ENCODE results near the gene NR3C1.
A peak's percentile ranks its signal among the peaks of the same experiment; 100 is the strongest.
"Not testable (repeated sequence)": the region's sequence is repeated elsewhere in the genome, so short reads cannot be mapped to it uniquely, and the experiment has no call there.

The NR3C1 gene

GRCh38 chr5:143359869-143360268 is 43.6 kb downstream of the NR3C1 start:
- no peak for DNase-seq

GRCh38 chr5:143356855-143357583 is 46.5 kb downstream of the NR3C1 start:
- DNase-seq = no peak

GRCh38 chr5:143355710-143356109 is 47.8 kb downstream of the NR3C1 start:
- DNase-seq = peak; percentile 80

GRCh38 chr5:143354025-143354424 is 49.5 kb downstream of the NR3C1 start:
- DNase-seq = peak; percentile 22

GRCh38 chr5:143352691-143353090 is 50.8 kb downstream of the NR3C1 start:
- peak; percentile 46 for DNase-seq

- no peak for DNase-seq
Observed at GRCh38 chr5:143350751-143351602, 52.5 kb downstream of the NR3C1 start.

GRCh38 chr5:143350341-143350740 is 53.1 kb downstream of the NR3C1 start:
- no peak for DNase-seq

- DNase-seq = no peak
Observed at GRCh38 chr5:143349177-143349576, 54.3 kb downstream of the NR3C1 start.

- DNase-seq = no peak
Observed at GRCh38 chr5:143347698-143348344, 55.7 kb downstream of the NR3C1 start.

- DNase-seq = no peak
Observed at GRCh38 chr5:143347046-143347445, 56.4 kb downstream of the NR3C1 start.

GRCh38 chr5:143345671-143346440 is 57.6 kb downstream of the NR3C1 start:
- no peak for DNase-seq

- DNase-seq = no peak
Observed at GRCh38 chr5:143343042-143343441, 60.4 kb downstream of the NR3C1 start.

GRCh38 chr5:143342607-143343006 is 60.9 kb downstream of the NR3C1 start:
- DNase-seq = no peak

GRCh38 chr5:143341807-143342570 is 61.5 kb downstream of the NR3C1 start:
- no peak for DNase-seq

- no peak for DNase-seq
Observed at GRCh38 chr5:143340891-143341685, 62.4 kb downstream of the NR3C1 start.

GRCh38 chr5:143338658-143339366 is 64.7 kb downstream of the NR3C1 start:
- DNase-seq = no peak

GRCh38 chr5:143337946-143338345 is 65.5 kb downstream of the NR3C1 start:
- no peak for DNase-seq

GRCh38 chr5:143336485-143336884 is 67.0 kb downstream of the NR3C1 start:
- no peak for DNase-seq

- DNase-seq = no peak
Observed at GRCh38 chr5:143334903-143335302, 68.6 kb downstream of the NR3C1 start.

- not testable (repeated sequence) for DNase-seq
Observed at GRCh38 chr5:143334380-143334779, 69.1 kb downstream of the NR3C1 start.

GRCh38 chr5:143331956-143332355 is 71.5 kb downstream of the NR3C1 start:
- DNase-seq = no peak
